OCI-LY3 (cell line): Measurements from ENCODE around the gene PDILT.
"Not testable (repeated sequence)": the region's sequence is repeated elsewhere in the genome, so short reads cannot be mapped to it uniquely, and the experiment has no call there.

ENCODE experiments used
- H2AFZ ChIP-seq: fragments of 200-600, 300-600 bp; shearing (Covaris generic); 2 replicates; pipeline ENCODE4 v1.6.0; 2014; ENCODE audit warnings: antibody characterized with exemption, low read depth, low read length
- H3K27ac ChIP-seq: fragments of 200-600, 300-600 bp; sonication (generic); 2 replicates; pipeline ENCODE4 v1.5.1; 2014; ENCODE audit warnings: mild to moderate bottlenecking, low read length, moderate library complexity, mixed read lengths
- H3K27me3 ChIP-seq: fragments of 200-600, 300-600 bp; sonication (generic); 2 replicates; pipeline ENCODE4 v1.6.1; 2014; ENCODE audit warnings: low read depth, low read length, mixed read lengths
- H3K36me3 ChIP-seq: fragments of 200-600, 300-600 bp; sonication (generic); replicated peaks from 2 replicates; pipeline ENCODE3; 2014; ENCODE audit warnings: low read depth, low read length, mixed read lengths
- H3K4me1 ChIP-seq: fragments of 300-600, 200-600 bp; sonication (generic); 2 replicates; pipeline ENCODE4 v1.6.1; 2014; ENCODE audit warnings: low read length, mixed read lengths
- H3K4me2 ChIP-seq: fragments of 200-600, 300-600 bp; sonication (generic); 2 replicates; pipeline ENCODE4 v1.6.1; 2014; ENCODE audit warnings: low read length, mixed read lengths
- H3K4me3 ChIP-seq: fragments of 300-600, 200-600 bp; sonication (generic); 2 replicates; pipeline ENCODE4 v1.5.1; 2014; ENCODE audit warnings: antibody characterized with exemption, mild to moderate bottlenecking, low read length, moderate library complexity
- H3K79me2 ChIP-seq: fragments of 300-600, 200-600 bp; shearing (Covaris generic); 2 replicates; pipeline ENCODE4 v1.6.1; 2014; ENCODE audit warnings: mild to moderate bottlenecking, low read length, mixed read lengths
- H3K9ac ChIP-seq: fragments of 300-600, 200-600 bp; shearing (Covaris generic); 2 replicates; pipeline ENCODE4 v1.6.0; 2014; ENCODE audit warnings: mild to moderate bottlenecking, low read length, moderate library complexity
- H3K9me3 ChIP-seq: fragments of 200-600, 300-600 bp; shearing (Covaris generic); 2 replicates; pipeline ENCODE4 v1.6.1; 2014; ENCODE audit warnings: low read length, mixed read lengths; ENCODE audit not compliant: insufficient read depth
- H4K20me1 ChIP-seq: fragments of 200-600, 300-600 bp; sonication (generic); 2 replicates; pipeline ENCODE4 v1.6.1; 2016; ENCODE audit warnings: low read length, mixed read lengths; ENCODE audit not compliant: insufficient read depth
- EZH2phosphoT487 ChIP-seq: fragments of 200-600 bp; shearing (Covaris generic); IDR thresholded peaks from 2 replicates; pipeline ENCODE4 v1.6.1; 2018; ENCODE audit warnings: antibody characterized with exemption, mixed run types, low read depth
- TF ChIP-seq, protein P1 (sequence below): fragments of 200-600, 300-600 bp; sonication (generic); IDR thresholded peaks from 2 replicates; pipeline ENCODE4 v1.5.1; 2014; ENCODE audit warnings: antibody characterized with exemption, low read length, low read depth

PDILT gene

DNA sequence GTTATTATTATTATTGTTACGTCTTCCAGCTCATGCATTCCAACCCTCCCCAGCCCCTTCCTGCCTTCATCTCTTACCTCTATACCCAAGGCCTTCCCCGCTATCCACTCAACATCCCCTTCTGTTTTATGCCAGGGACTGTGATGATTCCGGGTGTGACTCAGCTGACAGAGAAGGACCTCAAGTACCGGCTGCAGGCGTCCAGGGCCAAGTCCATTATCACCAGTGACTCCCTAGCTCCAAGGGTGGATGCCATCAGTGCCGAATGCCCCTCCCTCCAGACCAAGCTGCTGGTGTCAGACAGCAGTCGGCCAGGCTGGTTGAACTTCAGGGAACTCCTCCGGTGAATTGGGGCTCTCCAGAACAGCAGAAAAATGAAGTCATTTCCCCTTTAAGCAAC, 14.6 kb upstream of the PDILT start:
- H3K9ac ChIP-seq, H3K27me3 ChIP-seq, H2AFZ ChIP-seq, H3K4me2 ChIP-seq, H3K9me3 ChIP-seq, H4K20me1 ChIP-seq, H3K27ac ChIP-seq, H3K4me3 ChIP-seq, H3K4me1 ChIP-seq, H3K36me3 ChIP-seq, H3K79me2 ChIP-seq: not testable (repeated sequence)

DNA sequence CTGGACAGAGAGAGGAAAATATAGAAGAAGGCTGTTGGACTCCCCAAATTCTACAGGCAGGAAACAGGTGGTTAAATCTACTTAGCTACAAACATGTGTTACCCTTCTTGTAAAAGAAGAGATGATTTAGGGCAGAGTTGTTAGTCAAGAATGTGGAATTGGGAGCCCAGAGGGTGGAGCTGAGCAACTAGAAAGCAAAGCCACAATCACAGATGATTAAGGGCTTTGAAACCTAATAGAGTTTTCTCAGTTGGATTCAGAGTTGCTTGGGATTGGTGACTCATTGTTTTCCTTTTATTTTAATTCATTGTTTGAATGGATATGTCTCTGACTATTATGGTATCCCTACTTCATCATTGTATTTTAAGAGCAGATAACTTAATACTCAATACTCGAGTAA, 11.0 kb upstream of the PDILT start:
- Histone ChIP-seq H2AFZ (no peak overlapping the region), H3K4me1 (peaks cover 11% of the 10 kb centered on the region), H4K20me1 (no peaks in the 10 kb centered on the region), H3K27me3 (peaks cover 4% of the 10 kb centered on the region; the same call in 1 of the 2 replicates), H3K36me3 (no peaks in the 10 kb centered on the region), H3K79me2 (no peaks in the 10 kb centered on the region), H3K9ac (no peak overlapping the region), H3K4me2 (no peak overlapping the region), H3K9me3 (no peaks in the 10 kb centered on the region), H3K4me3 (no peak overlapping the region), H3K27ac (no peak overlapping the region)
- TF ChIP-seq, protein P1, sequence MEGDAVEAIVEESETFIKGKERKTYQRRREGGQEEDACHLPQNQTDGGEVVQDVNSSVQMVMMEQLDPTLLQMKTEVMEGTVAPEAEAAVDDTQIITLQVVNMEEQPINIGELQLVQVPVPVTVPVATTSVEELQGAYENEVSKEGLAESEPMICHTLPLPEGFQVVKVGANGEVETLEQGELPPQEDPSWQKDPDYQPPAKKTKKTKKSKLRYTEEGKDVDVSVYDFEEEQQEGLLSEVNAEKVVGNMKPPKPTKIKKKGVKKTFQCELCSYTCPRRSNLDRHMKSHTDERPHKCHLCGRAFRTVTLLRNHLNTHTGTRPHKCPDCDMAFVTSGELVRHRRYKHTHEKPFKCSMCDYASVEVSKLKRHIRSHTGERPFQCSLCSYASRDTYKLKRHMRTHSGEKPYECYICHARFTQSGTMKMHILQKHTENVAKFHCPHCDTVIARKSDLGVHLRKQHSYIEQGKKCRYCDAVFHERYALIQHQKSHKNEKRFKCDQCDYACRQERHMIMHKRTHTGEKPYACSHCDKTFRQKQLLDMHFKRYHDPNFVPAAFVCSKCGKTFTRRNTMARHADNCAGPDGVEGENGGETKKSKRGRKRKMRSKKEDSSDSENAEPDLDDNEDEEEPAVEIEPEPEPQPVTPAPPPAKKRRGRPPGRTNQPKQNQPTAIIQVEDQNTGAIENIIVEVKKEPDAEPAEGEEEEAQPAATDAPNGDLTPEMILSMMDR = peak; percentile 17; the same call in 1 of the 2 replicates
- no peak for TF ChIP-seq EZH2phosphoT487

DNA sequence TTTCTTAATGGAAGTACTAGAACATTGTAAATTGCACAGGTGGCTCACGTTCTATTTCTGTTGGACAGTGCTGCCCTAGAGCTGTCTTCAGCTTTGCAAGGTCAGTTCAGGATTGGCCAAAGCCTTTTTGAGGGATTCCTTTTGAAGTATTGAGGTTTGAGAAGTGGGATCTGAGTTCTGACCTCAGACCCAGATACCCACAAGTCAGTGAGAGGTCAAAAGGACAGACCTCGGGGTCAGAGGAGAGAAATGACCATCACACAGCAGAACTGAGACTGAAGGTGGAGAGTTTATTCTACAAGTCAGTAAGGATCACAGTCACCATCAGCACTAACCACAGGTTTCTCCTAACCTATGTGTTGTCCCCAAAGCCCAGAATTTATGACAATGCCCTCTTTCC, 6.5 kb upstream of the PDILT start:
- TF ChIP-seq, protein P1 = no peak
- TF ChIP-seq EZH2phosphoT487 = no peak

DNA sequence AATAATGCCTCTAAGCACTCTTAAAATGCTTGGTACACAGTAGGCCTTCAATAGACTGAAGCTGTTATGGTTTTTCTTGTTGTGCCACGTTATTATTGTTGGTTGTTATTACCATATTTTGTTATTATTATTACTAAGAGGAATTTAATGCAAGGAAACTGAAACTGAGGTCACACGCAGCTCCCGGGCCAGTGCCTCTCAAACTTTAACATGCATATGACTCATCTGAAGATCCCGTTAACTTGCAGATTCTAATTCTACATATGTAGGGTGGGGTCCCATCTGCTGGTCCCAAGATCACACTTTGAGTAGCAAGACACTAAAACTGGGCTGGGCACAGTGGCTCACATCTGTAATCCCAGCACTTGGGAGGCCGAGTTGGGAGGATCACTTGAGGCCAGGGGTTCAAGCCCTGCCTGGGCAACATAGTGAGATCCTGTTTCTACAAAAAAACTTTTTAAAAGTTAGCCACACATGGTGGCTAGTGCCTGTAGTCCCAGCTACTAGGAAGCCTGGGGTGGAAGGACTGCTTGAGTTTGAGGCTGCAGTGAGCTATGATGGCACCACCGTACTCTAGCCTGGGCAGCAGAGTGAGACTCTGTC, 5.7 kb upstream of the PDILT start:
- Histone ChIP-seq H3K9ac (peak overlapping the region; percentile 26; the same call in 1 of the 2 replicates), H3K27ac (peak overlapping the region; percentile 96), H3K79me2 (no peaks in the 10 kb centered on the region), H3K4me1 (peaks cover 29% of the 10 kb centered on the region), H3K36me3 (no peaks in the 10 kb centered on the region), H3K4me3 (no peak overlapping the region), H3K9me3 (no peaks in the 10 kb centered on the region), H4K20me1 (no peaks in the 10 kb centered on the region), H3K27me3 (peaks cover 4% of the 10 kb centered on the region; the same call in 1 of the 2 replicates), H3K4me2 (peak overlapping the region; percentile 60), H2AFZ (peak overlapping the region; percentile 63; the same call in 1 of the 2 replicates)
- TF ChIP-seq, protein P1 = no peak
- TF ChIP-seq EZH2phosphoT487 = no peak

More for the DNA sequence above, 6.5 kb upstream of the PDILT start:
- H3K4me3 ChIP-seq = no peak overlapping the region
- no peaks in the 10 kb centered on the region for H3K79me2 ChIP-seq
- no peaks in the 10 kb centered on the region for H4K20me1 ChIP-seq
- no peak overlapping the region for H3K9ac ChIP-seq
- no peak overlapping the region for H2AFZ ChIP-seq
- no peaks in the 10 kb centered on the region for H3K36me3 ChIP-seq
- H3K4me2 ChIP-seq = no peak overlapping the region
- H3K4me1 ChIP-seq = peaks cover 31% of the 10 kb centered on the region
- no peak overlapping the region for H3K27ac ChIP-seq
- no peaks in the 10 kb centered on the region for H3K9me3 ChIP-seq
- H3K27me3 ChIP-seq = peaks cover 4% of the 10 kb centered on the region; the same call in 1 of the 2 replicates
